GM18511 (cell line): ENCODE measurements around the gene SURF4.
A peak's percentile ranks its signal among the peaks of the same experiment; 100 is the strongest.

Experiments used
- ATAC-seq: cut with Tn5 transposase; IDR thresholded peaks from one replicate; pipeline ENCODE4 v1.9.1; 2021; ENCODE audit warnings: mild to moderate bottlenecking, moderate library complexity; ENCODE audit not compliant: unreplicated experiment

Gene SURF4

DNA sequence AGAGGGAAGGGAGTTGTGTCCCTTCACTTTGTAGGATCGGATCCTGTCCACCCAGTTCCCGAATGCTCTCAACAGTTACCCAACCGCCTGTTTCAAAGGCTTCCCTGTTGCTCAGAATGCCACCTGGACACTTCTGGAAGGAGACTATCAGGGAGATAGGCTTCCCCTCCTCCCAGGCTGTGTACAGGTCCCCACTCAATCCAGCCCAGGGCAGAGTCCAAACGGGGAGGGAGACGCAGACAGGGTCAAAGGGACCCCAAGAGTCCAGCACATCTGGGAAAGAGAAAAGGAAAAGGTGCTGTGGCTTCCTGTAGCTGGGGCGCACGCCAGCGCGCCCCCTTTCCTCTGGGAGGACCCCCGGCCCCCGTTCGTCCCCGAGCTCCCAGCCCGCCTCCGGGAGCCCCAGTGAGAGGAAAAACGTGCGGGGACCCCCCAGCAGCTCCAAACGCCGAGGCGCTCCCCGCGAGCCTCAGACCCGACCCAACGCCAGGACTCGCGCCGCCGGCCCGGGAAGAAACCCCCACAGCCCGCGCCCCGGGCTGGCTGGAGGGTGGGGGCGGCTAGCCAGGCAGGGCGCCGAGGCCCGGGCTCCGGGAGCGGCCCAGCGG lies 640 bp downstream of the SURF4 start:
- peak; percentile 28 for ATAC-seq

DNA sequence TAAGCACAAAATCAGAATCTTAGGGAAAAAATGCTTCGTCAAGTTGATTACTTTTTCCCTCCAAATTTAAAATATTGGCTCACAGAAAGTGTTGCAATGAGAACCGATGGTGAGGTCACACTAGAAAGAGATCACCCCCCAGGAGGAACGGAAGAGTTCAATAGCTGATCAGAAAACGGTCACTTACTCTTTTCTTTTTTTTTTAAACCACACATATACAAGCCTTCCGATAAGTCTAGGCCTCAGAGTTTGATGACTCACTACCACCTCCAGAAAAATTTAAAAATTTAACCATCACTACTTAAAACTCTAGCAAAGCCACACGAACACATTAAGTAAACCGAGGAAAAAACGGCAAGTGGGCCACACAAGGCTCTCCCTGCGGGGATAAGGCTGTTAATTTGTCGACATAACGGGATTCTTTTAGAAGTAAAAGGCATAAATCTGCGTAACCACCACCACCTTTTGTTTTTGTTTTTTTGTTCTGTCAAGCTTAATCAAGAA lies 1.2 kb downstream of the SURF4 start:
- no peak for ATAC-seq

DNA sequence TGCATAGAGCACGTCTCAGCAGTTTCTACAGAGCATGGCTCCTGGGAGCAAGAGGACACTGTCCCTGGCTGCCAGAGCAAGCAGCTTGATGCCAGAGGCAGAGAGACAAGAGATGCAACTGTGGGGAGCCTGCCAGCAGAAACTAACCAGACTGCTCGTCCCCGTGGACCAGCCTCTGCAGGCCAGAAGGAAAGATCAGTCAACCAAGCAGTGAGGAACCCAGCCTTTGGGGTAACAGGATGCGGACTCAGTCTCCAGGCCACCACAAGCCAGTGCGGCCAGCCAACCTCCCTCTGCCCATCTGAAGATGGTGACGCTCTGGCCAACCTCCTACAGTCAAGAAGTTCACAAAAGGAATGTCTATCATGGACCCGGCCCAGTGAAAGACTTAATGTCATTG lies 3.7 kb downstream of the SURF4 start:
- ATAC-seq: no peak

DNA sequence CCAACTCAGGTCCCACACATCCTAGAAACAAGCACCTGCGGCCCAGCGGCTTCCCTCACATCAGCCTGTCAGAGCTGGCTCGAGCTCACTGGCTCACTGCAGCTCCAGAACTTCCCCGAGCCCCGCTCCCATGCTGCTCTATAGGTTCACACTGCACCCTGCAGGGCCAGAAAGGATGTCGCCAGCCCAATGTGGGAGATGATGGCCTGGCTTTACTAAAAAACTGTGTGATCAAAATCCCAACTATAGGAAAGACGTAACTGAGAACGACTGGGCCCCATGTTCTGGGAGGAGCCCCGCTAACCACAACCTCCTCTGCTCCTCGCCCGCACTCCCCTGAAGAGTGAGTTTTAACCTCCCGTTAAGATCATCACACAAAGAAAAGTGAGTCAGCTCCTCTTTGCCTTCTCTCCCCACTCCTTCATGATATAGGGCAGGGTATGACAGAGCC lies 4.6 kb downstream of the SURF4 start:
- no peak for ATAC-seq

DNA sequence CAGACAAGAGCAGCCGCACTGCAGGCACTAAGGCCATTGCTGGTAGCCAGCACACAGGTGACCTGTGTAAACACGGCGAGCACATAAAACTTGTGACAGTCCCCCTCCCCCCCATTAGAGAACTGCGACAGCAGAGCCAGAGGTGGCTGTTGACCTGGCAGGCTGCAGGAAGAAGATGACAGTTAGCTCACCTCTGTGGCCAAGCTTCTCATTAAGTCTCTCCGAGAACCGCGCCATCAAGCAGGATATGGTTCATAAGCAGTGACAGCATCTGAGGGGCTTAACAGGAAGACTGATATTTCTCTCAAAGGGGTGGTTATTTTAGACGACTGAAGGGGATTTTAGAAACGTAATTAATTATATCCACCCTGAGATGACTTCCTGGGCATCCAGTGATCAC lies 5.2 kb downstream of the SURF4 start:
- ATAC-seq: no peak

DNA sequence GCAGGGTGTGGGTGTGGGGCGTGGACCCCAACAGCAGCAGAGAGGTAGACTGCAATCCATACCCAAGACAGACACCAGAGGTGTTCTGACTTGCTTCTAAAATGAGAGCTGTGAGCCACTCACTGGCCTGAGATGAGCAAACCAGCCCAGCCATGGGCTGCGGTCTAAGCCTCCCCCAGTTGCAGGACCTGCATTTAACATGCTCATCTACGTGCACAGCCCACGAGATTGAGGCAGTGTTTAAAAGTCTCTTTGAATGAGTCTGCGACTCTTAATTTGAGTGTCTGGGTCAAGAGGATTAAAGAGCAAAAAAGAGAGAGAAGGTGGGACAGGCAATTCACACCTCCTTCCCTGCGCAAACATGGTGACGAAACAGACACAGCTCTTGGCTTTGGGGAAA lies 5.9 kb downstream of the SURF4 start:
- no peak for ATAC-seq

DNA sequence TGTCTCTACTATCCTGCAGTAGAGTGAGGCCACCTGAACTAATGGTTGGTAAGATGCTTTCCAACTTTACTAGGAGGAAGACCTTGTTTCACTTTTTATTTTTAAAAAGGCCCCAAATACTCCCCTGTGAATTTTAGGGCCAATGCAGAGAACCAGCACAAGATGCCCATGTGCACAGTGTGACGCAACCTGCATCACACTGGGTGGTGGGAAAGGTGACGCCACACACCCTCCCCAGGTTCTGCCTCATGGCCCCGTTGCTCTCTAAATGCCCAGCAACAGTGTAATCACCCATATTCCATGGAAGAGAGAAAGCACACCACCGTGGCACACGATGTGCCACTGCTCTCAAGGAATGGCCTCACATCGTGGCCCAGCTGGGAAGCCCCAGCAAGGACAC lies 6.4 kb downstream of the SURF4 start:
- ATAC-seq: no peak

DNA sequence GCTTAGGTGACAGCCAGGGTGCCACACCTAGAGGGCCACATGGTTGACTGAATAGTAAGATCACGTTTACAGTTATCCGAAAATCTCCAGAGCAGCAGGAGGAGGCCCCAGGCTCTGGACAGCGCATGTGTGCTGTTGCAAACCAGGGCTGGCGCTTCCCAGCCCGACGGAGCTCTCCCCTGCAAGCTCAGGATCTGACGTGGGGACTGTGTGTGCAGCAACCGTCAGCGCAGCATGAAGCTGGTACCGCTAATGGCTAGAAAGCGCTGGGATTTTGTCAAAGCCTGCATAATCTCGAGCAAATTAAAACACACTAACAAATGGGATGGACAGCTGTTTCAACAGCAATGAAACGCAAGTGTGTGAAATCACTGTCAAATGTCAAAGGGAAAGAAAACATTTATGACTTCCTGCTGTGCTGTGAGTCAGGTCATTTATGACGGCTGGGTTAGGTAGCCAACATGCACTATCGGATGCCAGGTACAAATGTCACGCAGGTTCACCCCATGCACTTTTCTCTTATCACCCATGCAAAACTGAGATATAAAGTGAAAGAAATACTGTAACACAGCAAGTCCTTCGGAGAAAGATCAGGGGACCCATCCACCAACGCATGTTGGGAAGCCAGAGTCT lies 7.5 kb downstream of the SURF4 start:
- ATAC-seq: no peak

DNA sequence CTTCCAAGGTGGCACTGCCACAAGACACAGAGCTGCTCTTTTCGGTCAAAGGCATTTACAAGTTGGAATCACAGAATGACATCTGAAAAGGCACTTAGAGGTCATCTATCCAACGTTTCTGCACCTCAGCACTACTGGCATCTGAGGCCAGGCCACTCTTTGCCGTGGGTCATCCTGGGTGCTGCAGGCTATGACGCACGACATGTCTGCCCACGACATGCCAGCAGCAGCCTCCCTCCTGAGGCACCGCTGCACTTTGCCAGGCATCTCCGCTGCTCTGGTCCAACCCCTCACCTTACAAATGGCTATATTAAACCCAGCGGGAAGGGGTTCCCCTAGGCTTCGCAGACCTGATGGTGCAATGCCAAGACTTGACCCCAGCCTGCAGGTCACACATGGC lies 8.1 kb downstream of the SURF4 start:
- no peak for ATAC-seq

DNA sequence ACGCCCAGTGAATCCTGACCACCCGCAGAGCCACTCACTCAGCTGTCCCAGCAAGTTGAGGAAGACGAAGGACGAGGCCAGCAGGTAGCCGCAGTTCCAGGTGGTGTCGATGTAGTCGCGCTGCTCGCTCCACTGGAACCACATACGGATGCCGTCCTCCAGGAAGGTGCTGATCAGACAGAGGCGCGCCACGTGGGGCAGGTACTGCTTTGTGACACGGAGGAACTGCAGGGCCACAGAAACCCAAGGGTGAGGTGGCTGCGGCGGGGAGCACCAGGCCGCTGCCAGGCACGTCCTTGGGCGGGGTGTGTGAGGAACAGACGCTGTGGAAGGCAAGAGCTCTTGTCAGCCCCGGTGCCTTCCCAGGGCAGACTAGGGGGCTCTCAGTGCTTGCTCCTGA lies 8.6 kb downstream of the SURF4 start:
- no peak for ATAC-seq

DNA sequence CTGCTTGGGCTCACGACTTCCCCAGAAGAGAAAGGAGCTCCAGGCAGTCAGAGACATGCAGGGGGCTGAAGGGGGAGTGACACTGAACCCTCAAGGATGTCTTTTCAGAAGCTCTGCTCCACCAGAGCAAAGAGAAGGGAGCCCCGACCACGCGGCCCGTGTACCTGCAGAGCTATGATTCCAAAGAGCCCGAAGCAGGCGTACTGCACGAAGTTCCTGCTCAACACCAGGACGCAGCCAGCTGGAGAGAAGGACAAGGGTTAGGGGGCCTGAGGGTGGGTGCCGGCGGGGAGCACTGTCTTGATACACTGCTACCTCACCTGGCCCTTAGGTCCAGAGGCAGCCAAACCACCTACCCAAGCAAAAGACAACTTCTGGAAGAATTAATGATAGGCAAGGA lies 9.4 kb downstream of the SURF4 start:
- no peak for ATAC-seq

DNA sequence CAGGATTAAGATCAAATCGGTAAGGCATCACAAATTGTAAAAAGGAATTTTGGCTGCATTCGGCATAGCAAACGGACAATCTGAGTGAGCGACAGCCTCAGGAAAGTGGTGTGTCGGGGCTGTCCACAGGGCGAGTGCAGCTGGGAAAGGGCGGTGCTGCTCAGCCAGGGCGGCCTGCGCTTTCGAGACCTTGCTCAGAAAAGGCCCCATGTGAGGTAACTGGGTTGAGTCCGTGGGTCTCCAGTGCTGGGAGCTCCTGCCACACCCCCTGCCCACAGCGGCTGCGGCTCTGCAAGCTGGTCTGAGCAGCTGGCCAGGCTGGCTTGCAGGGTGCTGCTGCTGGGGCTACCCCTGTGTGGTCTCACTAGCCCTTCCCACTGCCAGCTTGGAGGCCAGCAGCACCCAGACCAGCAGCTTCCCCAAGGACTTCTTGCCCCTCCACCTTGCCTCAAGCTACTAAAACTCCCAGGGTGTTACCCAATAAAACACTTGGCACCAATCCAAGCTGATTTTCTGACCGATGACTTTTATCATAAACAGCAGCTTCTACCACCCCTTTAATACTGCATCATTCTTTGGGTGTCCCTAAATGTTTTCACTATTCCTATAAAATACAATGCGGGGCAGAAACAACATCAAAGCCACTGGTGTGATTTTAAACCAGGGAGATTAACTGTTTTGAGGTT lies 13.4 kb downstream of the SURF4 start:
- ATAC-seq: no peak

DNA sequence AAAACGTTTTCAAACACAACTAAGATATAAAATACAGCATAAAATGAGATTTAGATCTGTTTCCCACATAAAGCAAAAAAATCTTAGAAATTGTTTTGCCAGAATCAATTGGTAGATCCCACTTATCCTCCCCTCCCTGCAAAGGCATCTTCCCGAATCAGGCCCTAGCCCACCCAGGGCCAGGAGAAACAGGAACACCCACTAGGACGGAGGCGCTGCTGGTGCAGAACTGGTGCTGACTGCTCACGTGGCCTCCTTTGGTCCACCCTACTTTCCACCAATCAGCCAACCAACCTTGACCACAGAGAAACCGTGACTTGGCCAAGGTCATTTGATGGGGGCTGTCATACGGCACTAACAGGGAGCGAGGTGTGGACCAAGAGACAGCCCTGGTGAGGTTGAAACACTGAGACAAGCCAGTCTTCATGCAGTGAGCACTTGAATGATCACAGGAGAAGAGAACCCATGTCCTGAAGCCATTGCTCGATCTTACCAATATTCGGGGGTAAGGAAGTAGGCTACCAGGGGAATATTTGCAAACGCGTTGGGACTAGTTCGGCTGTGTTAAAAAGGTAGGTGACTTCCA lies 14.3 kb downstream of the SURF4 start:
- no peak for ATAC-seq

DNA sequence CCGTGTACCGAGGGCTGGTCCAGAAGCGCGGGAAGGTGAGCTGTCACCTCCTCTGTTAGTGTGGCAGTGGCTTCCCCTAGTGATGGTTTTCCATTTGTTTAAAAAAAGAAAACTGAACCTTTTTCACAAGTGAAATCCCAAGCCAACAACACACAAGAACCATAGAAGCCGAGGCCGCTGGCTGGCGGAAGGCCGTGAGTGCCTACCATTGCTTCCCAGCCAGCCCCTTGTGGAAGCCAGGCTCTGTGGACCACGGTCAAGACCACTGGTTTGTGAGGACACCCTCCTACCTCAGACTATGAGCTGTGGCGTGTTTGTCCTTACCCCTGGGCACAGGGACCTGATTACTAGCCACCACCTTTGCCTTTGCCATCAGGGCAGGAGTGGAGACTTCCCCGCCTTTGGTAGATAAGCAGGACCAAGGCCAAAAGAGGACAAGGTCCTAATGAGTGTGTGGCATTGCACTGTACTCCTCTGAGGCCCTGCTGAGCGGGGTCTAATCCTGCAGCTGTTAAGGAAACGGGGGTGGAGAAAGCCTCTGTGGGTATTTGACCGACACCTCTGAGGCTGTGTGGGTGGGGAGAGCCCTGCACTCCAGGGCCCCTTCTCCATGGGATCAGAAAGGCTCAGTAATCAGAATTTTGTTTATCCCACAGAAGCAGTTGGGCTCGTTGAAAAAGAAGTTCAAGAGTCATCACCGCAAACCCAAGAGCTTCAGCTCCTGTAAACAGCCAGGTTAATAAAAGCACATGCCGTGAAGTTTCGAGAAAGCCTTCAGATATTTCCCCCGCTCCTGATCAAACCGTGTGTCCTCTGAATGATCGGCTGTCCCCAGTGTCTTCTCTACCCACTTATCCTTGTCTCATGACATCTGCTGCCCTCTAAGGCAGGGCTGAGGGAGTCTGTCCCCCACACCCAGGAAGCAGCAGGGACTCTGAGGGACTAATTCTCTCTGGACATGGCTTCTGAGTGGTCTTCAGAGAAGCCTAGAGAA lies 15.2 kb downstream of the SURF4 start:
- ATAC-seq: no peak

DNA sequence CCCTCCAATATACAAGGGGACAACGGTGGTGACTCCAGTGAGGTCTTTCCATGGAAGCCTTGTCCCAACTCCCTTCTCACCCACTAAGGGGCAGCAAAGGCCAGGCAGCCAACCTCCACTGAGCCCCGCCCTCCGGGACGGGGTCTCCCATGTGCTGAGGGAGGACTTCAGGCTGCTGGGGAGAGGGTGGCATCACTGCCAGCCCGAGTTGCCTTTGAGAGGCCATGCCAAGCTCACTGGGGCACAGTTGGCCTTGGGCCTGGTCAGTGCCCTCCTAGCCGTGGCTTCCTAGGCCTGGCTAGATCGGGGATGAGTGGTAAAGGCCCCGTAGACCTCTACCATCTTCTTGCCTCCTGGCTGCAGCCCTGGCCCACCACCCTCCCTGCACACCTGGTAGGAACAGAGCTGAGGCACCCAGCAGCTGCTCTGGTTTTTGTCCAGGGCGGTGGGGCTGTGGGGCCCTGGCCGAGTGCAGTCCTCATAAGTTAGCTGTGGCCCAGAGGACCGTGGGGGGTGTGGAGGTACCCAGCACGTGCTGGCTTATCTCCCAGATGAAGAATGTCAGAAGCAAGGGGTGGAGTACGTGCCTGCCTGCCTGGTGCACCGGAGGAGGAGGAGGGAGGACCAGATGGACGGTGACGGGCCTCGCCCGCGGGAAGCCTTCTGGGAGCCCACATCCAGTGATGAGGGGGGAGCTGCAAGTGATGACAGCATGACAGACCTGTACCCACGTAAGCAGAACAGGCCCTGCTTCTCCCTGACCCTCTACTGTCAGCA lies 16.3 kb downstream of the SURF4 start:
- no peak for ATAC-seq

DNA sequence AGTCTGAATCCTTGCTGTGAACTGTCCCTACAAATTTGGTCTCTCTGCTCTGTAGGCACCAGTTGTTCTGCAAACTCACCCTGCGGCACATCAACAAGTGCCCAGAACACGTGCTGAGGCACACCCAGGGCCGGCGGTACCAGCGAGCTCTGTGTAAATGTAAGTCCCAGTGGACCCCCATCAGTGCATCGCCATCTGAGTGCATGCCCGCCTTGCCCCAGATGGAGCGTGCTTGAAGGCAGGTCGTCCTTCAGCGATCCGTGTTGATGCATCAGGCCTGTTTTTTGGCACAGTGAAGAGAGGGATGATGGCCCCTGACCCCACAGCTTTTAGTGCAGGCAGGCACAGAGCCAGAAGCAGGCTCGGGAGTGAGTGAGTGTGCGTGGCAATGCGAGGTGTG lies 18.2 kb downstream of the SURF4 start:
- ATAC-seq: no peak

DNA sequence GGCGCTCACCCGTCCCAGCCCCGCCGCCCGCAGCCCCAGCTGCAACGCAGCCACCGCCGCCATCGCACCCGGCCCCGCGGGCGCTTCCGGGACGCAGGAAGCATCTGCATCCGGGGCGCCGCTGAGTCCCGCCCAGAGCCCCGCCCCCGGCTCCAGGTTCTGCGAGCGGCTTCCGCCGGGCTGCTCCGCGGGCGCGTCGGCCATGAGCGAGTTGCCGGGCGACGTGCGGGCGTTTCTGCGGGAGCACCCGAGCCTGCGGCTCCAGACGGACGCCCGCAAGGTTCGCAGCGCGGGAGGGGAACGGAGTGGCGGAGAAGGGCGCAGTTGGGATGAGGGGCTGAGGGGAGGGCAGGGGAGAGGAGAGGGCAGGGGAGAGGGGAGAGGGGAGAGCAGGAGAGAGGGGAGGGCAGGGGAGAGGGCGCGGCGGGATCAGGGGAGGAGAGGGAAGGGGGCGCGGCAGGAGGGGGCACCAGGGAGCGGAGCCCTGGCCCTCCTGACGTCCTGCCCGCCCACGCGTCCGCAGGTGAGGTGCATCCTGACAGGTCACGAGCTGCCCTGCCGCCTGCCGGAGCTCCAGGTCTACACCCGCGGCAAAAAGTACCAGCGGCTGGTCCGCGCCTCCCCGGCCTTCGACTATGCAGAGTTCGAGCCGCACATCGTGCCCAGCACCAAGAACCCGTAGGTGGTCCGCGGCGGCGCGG lies 19.3 kb downstream of the SURF4 start, which contains the start of the genes SURF1 and SURF2:
TSS of gene SURF1 (minus strand) at position 97 of the 701 bp plus-strand sequence. CDS start at position 63, 34 bp downstream.
TSS of gene SURF2 (plus strand) at position 160 of the 701 bp plus-strand sequence. CDS start at position 203, 43 bp downstream.
- peak; percentile 73 for ATAC-seq

DNA sequence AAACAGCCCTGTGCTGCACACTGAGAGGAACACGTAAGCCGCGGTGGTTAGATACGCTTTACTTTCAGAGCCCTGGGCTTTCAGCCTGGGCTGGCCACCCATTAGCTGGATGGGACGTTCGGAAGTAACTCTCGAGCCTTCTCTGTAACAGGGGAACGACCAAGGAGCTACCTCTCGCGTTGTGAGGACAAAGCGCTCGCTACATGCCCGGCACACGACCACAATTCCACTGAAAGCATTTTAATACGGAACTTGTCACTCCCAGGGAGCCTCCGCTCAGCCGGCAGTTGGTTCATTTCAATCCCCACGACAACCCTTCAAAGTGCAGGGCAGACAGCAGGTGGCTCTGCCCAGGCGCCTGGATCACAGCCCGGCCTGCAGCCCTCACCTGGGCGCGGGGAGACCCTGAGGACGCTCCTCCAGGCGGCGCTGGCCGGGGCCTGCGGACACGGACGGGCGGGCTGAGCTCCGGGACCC lies 19.9 kb downstream of the SURF4 start:
- ATAC-seq: peak; percentile 38

DNA sequence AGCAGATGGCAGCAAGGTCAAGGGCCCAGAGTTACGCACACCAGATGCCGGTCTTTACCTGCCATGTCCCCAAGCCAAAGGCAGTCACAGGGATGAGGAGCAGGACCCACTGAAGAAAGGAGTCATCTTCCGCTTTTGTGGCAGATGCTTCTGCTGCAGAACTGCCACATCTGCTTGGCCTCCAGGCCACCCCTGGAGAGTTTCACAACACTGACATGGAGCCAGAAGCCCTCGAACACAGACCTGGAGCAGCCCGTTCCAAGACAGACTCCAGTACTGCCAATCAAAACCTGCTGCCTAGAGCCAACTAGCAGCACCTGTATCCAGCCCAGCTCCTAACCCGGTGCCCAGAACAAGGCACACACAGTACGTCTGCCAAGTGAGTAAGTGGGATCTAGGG lies 21.1 kb downstream of the SURF4 start:
- ATAC-seq: no peak
